Astrocyte of the cerebellum (primary cell): ENCODE data around the gene RNASE13.
A peak's percentile ranks its signal among the peaks of the same experiment; 100 is the strongest.

ENCODE experiments used
- DNase-seq: peaks from one replicate; pipeline ENCODE4 v3.0.0-alpha.2; 2011; ENCODE audit warnings: low read depth
- H3K4me3 ChIP-seq: 2 replicates; pipeline ENCODE4 v1.5.1; 2011; ENCODE audit warnings: mild to moderate bottlenecking, low read depth, low read length, moderate library complexity
- in situ Hi-C: cut with HindIII; loops from 2 replicates; pipeline ENCODE4 v1.10.0; 2017; ENCODE audit warnings: low sequenced_read_pairs
- TF ChIP-seq, protein P1 (sequence below): IDR thresholded peaks from 2 replicates; pipeline ENCODE4 v1.5.1; 2012; ENCODE audit warnings: low read length, low read depth, moderate library complexity, mild to moderate bottlenecking; ENCODE audit errors: missing control alignments

The RNASE13 gene

DNA sequence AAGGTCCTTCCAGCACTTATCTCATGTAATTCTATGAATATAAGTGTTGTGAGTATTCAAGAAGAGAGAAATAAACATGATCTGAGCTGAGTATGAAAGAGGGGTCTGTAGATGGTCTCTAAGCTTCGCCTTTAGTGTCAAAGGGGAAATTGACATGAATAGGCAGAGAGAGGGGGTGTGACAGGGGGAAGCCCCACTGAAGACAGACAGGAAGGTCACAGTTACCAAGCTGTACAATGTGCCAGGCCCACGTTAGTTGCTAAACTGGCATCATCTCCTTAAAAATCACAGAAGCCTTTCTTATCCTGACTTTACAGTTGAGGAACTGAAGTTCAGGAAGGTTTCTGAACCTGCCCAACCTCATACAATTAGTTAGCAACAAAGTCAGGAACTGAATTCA is 43.1 kb upstream of the RNASE13 start:
- TF ChIP-seq, protein P1, sequence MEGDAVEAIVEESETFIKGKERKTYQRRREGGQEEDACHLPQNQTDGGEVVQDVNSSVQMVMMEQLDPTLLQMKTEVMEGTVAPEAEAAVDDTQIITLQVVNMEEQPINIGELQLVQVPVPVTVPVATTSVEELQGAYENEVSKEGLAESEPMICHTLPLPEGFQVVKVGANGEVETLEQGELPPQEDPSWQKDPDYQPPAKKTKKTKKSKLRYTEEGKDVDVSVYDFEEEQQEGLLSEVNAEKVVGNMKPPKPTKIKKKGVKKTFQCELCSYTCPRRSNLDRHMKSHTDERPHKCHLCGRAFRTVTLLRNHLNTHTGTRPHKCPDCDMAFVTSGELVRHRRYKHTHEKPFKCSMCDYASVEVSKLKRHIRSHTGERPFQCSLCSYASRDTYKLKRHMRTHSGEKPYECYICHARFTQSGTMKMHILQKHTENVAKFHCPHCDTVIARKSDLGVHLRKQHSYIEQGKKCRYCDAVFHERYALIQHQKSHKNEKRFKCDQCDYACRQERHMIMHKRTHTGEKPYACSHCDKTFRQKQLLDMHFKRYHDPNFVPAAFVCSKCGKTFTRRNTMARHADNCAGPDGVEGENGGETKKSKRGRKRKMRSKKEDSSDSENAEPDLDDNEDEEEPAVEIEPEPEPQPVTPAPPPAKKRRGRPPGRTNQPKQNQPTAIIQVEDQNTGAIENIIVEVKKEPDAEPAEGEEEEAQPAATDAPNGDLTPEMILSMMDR, result no peak
- H3K4me3 ChIP-seq, result no peak overlapping the region
- DNase-seq, result no peak
- in situ Hi-C loops, result no loop called here

DNA sequence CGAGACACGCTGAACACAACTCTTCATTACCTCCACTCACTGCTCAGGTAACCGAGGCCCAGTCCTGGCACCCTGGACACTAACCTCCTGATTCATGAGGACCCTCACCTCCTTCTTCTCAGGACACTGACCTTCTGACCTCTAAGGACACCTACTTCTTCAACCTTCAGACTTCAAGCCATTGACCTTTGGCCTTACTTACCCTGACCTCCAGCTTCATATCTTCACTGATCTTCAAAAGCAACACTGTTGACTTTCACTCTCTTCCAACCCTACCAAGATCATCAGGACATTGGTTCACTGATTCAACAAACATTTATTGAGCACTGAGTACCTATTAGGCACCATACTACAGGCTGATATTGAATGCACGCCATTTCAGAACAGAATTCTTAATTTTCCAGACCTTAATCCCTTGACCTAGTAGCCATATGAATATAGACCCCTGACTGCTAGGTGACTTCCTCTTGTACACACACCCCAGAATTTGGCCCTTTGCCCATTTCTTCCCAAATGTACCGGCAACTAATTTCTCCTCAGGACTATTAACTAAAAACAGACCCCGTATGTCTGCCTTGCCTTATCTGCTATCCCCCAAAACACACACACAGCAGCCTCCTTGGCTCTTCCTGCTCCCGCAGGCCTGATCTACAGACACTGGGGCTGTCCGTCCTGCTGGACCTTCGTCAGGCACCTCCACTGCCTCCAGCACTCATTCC is 41.3 kb upstream of the RNASE13 start:
- in situ Hi-C loops, result no loop called here
- TF ChIP-seq, protein P1, result no peak
- H3K4me3 ChIP-seq, result no peak overlapping the region
- DNase-seq, result no peak

DNA sequence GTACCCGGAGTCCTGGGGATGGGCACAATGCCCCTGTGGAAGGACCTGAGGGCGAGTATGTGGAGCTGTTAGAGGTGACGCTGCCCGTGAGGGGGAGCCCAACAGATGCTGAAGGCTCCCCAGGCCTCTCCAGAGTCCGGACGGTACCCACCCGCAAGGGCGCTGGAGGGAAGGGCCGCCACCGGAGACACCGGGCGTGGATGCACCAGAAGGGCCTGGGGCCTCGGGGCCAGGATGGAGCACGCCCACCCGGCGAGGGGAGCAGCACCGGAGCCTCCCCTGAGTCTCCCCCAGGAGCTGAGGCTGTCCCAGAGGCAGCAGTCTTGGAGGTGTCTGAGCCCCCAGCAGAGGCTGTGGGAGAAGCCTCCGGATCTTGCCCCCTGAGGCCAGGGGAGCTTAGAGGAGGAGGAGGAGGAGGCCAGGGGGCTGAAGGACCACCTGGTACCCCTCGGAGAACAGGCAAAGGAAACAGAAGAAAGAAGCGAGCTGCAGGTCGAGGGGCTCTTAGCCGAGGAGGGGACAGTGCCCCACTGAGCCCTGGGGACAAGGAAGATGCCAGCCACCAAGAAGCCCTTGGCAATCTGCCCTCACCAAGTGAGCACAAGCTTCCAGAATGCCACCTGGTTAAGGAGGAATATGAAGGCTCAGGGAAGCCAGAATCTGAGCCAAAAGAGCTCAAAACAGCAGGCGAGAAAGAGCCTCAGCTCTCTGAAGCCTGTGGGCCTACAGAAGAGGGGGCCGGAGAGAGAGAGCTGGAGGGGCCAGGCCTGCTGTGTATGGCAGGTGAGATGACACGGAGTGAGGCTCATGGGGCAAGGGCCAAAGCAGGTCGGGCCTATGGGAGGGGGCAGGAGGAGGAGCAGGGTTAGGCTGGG is 40.0 kb upstream of the RNASE13 start:
- TF ChIP-seq, protein P1, result no peak
- H3K4me3 ChIP-seq, result no peak overlapping the region
- no peak for DNase-seq
- in situ Hi-C loops, result no loop called here

DNA sequence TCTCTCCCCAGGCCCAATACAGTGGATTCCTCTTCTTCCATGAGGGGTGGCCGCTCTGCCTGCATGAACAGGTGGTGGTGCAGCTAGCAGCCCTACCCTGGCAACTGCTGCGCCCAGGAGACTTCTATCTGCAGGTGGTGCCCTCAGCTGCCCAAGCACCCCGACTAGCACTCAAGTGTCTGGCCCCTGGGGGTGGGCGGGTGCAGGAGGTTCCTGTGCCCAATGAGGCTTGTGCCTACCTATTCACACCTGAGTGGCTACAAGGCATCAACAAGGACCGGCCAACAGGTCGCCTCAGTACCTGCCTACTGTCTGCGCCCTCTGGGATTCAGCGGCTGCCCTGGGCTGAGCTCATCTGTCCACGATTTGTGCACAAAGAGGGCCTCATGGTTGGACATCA is 39.3 kb upstream of the RNASE13 start:
- H3K4me3 ChIP-seq, result no peak overlapping the region
- in situ Hi-C loops, result no loop called here
- DNase-seq, result no peak
- TF ChIP-seq, protein P1, result no peak

DNA sequence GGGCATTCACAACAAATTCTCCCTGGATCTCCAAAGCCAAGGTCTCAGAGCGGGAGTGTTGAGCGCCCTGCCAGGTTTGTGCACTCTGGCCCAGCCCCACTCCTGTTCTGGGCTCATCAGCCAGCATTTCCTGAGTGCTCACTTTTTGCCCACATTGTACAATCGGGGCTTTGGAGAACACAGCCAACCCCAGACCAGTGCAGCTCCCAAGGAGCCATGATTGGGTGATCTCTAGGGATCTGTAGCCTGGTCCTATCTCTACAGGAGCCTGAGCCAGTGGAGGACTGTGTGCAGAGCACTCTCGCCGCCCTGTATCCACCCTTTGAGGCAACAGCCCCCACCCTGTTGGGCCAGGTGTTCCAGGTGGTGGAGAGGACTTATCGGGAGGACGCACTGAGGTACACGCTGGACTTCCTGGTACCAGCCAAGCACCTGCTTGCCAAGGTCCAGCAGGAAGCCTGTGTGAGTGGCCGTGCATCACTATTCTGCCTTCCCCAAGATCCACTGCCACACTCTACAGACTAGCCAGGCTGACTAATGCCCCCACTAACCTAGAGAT is 38.3 kb upstream of the RNASE13 start:
- TF ChIP-seq, protein P1, result no peak
- no peak overlapping the region for H3K4me3 ChIP-seq
- in situ Hi-C loops, result no loop called here
- no peak for DNase-seq

DNA sequence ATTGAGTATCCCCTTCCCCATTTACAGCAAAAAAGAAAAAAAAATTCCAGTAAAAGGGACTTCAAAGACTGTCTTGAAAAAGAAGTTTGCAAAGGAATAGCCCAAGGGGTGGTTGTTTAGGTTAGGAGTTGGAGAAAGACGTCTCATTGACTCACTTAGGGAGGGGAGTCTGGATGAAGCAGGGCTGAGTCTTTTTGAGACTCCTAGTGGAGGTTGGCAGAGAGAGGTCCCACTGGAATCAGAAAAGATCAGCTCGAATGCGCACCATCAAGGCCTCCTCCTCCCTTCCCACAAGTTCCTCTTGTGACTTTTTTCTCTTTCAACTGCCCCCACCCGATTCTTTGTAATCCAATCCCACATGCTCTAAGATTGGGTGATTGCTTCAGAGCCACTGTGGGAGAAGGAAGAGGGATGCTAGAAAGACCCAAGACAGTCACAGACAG is 37.4 kb upstream of the RNASE13 start:
- in situ Hi-C loops, result no loop called here
- TF ChIP-seq, protein P1, result peak; percentile 13
- H3K4me3 ChIP-seq, result peak overlapping the region; percentile 90
- no peak for DNase-seq
